HepG2 (cell line): ENCODE measurements around the gene AKR1B15. TPM values are rescaled to one million over a fixed set of nuclear protein-coding genes. Genes with fewer than 3 reads are reported as not detected.
A peak's percentile ranks its signal among the peaks of the same experiment; 100 is the strongest.

Source experiments
- ELK4 ChIP-seq: sonication (generic); formaldehyde crosslinking; IDR thresholded peaks from 2 replicates; pipeline ENCODE4 v1.9.0; 2021; ENCODE audit warnings: missing genetic modification reagents, borderline replicate concordance
- ESRRA ChIP-seq: sonication (generic); formaldehyde crosslinking; IDR thresholded peaks from 2 replicates; pipeline ENCODE4 v1.5.1; 2020; ENCODE audit warnings: mild to moderate bottlenecking, low read depth, missing genetic modification reagents
- KDM1A ChIP-seq: IDR thresholded peaks from 2 replicates; pipeline ENCODE4 v1.6.1; 2016; ENCODE audit warnings: missing compliant biosample characterization
- KLF12 ChIP-seq: sonication (generic); formaldehyde crosslinking; IDR thresholded peaks from 2 replicates; pipeline ENCODE4 v1.4.0; 2020; ENCODE audit warnings: missing genetic modification reagents, borderline replicate concordance
- NFE2L1 ChIP-seq: sonication (generic); formaldehyde crosslinking; IDR thresholded peaks from 2 replicates; pipeline ENCODE4 v1.4.0; 2020; ENCODE audit warnings: missing genetic modification reagents, mild to moderate bottlenecking, borderline replicate concordance
- NFKBIZ ChIP-seq: IDR thresholded peaks from 2 replicates; pipeline ENCODE4 v1.6.1; 2018; ENCODE audit warnings: missing genetic modification reagents, missing compliant biosample characterization
- PATZ1 ChIP-seq: sonication (generic); formaldehyde crosslinking; IDR thresholded peaks from 2 replicates; pipeline ENCODE4 v1.4.0; 2020; ENCODE audit warnings: missing genetic modification reagents
- POGK ChIP-seq: sonication (generic); formaldehyde crosslinking; conservative IDR thresholded peaks from 2 replicates; pipeline ENCODE4 v1.8.0; 2022; ENCODE audit warnings: mild to moderate bottlenecking, moderate library complexity, missing genetic modification reagents
- SAP130 ChIP-seq: IDR thresholded peaks from 2 replicates; pipeline ENCODE4 v1.6.1; 2016; ENCODE audit warnings: low read depth
- SMC3 ChIP-seq: IDR thresholded peaks from 2 replicates; pipeline ENCODE4 v1.6.1; 2011; ENCODE audit warnings: low read length, improper control_type of control experiment
- TEAD2 ChIP-seq: sonication (generic); formaldehyde crosslinking; IDR thresholded peaks from 2 replicates; pipeline ENCODE4 v1.9.0; 2021; ENCODE audit warnings: missing genetic modification reagents
- ZMYM4 ChIP-seq: sonication (generic); formaldehyde crosslinking; IDR thresholded peaks from 2 replicates; pipeline ENCODE4 v1.8.1; 2023; ENCODE audit warnings: mild to moderate bottlenecking, missing genetic modification reagents
- ZNF12 ChIP-seq: sonication (generic); formaldehyde crosslinking; IDR thresholded peaks from 2 replicates; pipeline ENCODE4 v1.5.0; 2020; ENCODE audit warnings: missing genetic modification reagents
- ZNF225 ChIP-seq: sonication (generic); formaldehyde crosslinking; IDR thresholded peaks from 2 replicates; pipeline ENCODE4 v1.4.0; 2020; ENCODE audit warnings: mild to moderate bottlenecking, missing genetic modification reagents
- ZNF484 ChIP-seq: sonication (generic); formaldehyde crosslinking; IDR thresholded peaks from 2 replicates; pipeline ENCODE4 v1.5.1; 2020; ENCODE audit warnings: mild to moderate bottlenecking, low read depth, missing genetic modification reagents, borderline replicate concordance
- ZNF577 ChIP-seq: sonication (generic); formaldehyde crosslinking; IDR thresholded peaks from 2 replicates; pipeline ENCODE4 v1.4.0; 2020; ENCODE audit warnings: mild to moderate bottlenecking, low read depth, missing genetic modification reagents, borderline replicate concordance
- ZNF629 ChIP-seq: sonication (generic); formaldehyde crosslinking; conservative IDR thresholded peaks from 2 replicates; pipeline ENCODE4 v1.5.0; 2020; ENCODE audit warnings: missing genetic modification reagents
- ZNF672 ChIP-seq: sonication (generic); formaldehyde crosslinking; IDR thresholded peaks from 2 replicates; pipeline ENCODE4 v1.8.1; 2022; ENCODE audit warnings: missing genetic modification reagents
- ZNF775 ChIP-seq: sonication (generic); formaldehyde crosslinking; IDR thresholded peaks from 2 replicates; pipeline ENCODE4 v1.4.0; 2020; ENCODE audit warnings: missing genetic modification reagents, mild to moderate bottlenecking, moderate library complexity, borderline replicate concordance
- polyA plus RNA-seq, 8 experiments: library from polyadenylated mRNA; depleted of rRNA in 3 of 8; stranded (reverse) in 7 of 8; unstranded in 1 of 8; fragments of >200 nt; fragmentation: Illumina TruSeq in 4 of 8; extraction: Trizol in 4 of 8; gene quantifications; 2 replicates each; pipeline versions ENCODE4 v1.2.1 to v1.2.3, GENCODE V29; 2011 to 2016; ENCODE audit warnings: low read depth in 4 of 8, missing spikeins in 1 of 8, mixed read lengths in 1 of 8; ENCODE audit not compliant: insufficient read depth in 1 of 8
- total RNA-seq, 5 experiments: library from RNA; depleted of rRNA; stranded (reverse); fragments of >200 nt; fragmentation: Illumina TruSeq; extraction: Trizol; gene quantifications; 2 replicates each; pipeline ENCODE4 v1.2.3, GENCODE V29; 2016; ENCODE audit warnings: low read depth in 1 of 5
- TF ChIP-seq, protein P1 (sequence below): sonication (generic); formaldehyde crosslinking; IDR thresholded peaks from 2 replicates; pipeline ENCODE4 v1.5.0; 2020; ENCODE audit warnings: mild to moderate bottlenecking, missing genetic modification reagents, borderline replicate concordance
- TF ChIP-seq, protein P2 (sequence below): sonication (generic); formaldehyde crosslinking; IDR thresholded peaks from 2 replicates; pipeline ENCODE4 v1.4.0; 2020; ENCODE audit warnings: missing genetic modification reagents

AKR1B15 gene
- total and polyA plus RNA-seq, 2 of the 13 experiments (the other 11 are each of a cell fraction or from before 2014, with no cell fraction given) = 0.77 TPM; not detected in 1

DNA sequence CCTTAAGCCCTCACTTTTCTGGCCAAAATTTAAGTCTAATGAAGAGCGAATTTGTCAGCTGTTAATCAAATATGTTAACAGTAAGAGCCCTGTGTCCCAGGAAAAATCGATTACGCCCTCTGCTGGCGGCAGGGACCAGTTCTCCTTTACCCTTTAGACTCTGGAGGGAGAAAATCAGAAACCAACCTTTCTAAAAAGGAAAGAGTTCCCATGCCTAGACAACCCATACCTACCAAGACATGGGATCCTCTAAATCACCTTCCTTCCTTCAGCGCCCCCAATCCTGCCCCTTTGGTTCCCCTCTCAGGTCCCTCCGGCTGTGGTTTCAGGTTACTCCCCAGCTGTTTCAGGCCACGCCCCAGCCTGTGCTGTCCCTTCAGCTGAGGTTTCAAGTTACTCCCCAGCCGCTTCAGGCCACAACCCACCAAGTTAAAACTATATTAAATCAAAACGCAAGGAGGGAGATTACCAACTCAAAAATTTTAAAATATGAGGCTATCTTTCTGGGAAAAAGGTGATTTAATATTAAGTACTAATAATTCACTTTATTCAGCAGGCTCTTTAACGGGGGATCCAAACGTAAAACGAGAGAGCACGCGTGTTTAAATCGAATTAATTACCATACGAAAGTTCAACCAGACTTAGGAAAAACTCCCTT lies 1.4 kb upstream of the AKR1B15 start (continued):
- TF ChIP-seq, protein P1, sequence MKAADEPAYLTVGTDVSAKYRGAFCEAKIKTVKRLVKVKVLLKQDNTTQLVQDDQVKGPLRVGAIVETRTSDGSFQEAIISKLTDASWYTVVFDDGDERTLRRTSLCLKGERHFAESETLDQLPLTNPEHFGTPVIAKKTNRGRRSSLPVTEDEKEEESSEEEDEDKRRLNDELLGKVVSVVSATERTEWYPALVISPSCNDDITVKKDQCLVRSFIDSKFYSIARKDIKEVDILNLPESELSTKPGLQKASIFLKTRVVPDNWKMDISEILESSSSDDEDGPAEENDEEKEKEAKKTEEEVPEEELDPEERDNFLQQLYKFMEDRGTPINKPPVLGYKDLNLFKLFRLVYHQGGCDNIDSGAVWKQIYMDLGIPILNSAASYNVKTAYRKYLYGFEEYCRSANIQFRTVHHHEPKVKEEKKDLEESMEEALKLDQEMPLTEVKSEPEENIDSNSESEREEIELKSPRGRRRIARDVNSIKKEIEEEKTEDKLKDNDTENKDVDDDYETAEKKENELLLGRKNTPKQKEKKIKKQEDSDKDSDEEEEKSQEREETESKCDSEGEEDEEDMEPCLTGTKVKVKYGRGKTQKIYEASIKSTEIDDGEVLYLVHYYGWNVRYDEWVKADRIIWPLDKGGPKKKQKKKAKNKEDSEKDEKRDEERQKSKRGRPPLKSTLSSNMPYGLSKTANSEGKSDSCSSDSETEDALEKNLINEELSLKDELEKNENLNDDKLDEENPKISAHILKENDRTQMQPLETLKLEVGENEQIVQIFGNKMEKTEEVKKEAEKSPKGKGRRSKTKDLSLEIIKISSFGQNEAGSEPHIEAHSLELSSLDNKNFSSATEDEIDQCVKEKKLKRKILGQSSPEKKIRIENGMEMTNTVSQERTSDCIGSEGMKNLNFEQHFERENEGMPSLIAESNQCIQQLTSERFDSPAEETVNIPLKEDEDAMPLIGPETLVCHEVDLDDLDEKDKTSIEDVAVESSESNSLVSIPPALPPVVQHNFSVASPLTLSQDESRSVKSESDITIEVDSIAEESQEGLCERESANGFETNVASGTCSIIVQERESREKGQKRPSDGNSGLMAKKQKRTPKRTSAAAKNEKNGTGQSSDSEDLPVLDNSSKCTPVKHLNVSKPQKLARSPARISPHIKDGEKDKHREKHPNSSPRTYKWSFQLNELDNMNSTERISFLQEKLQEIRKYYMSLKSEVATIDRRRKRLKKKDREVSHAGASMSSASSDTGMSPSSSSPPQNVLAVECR (CRISPR knock-in tag) = no peak
- no peak for TF ChIP-seq ZNF577
- TF ChIP-seq ZNF775 = no peak
- no peak for TF ChIP-seq ZNF672 (CRISPR knock-in tag)
- TF ChIP-seq ZNF629 = no peak
- no peak for TF ChIP-seq KDM1A (CRISPR knock-in tag)
- TF ChIP-seq, protein P2, sequence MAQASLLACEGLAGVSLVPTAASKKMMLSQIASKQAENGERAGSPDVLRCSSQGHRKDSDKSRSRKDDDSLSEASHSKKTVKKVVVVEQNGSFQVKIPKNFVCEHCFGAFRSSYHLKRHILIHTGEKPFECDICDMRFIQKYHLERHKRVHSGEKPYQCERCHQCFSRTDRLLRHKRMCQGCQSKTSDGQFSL (CRISPR knock-in tag) = no peak
- peak; percentile 38; the same call in 1 of the 2 replicates for TF ChIP-seq SMC3
- no peak for TF ChIP-seq ELK4
- no peak for TF ChIP-seq NFE2L1 (CRISPR knock-in tag)
- TF ChIP-seq SAP130 (CRISPR knock-in tag) = peak; percentile 38
- TF ChIP-seq TEAD2 = no peak
- no peak for TF ChIP-seq POGK (CRISPR knock-in tag)
- TF ChIP-seq ZNF225 (CRISPR knock-in tag) = no peak
- no peak for TF ChIP-seq NFKBIZ
- no peak for TF ChIP-seq ZNF12 (CRISPR knock-in tag)
- TF ChIP-seq PATZ1 (CRISPR knock-in tag) = 0 out of 2 replicates have a peak, but pooled peaks have one; percentile 20
- no peak for TF ChIP-seq ZNF484
- no peak for TF ChIP-seq ESRRA (CRISPR knock-in tag)
- TF ChIP-seq KLF12 (CRISPR knock-in tag) = no peak
- 0 out of 2 replicates have a peak, but pooled peaks have one; percentile 31 for TF ChIP-seq ZMYM4 (CRISPR knock-in tag)
